GM12874 (cell line): ENCODE measurements around the gene ENO2.

Source experiments
- CTCF ChIP-seq: IDR thresholded peaks from 2 replicates; pipeline ENCODE4 v1.5.1; 2011; ENCODE audit warnings: low read depth, mild to moderate bottlenecking, control low read depth, low read length, moderate library complexity; ENCODE audit not compliant: insufficient read depth

The ENO2 gene

DNA sequence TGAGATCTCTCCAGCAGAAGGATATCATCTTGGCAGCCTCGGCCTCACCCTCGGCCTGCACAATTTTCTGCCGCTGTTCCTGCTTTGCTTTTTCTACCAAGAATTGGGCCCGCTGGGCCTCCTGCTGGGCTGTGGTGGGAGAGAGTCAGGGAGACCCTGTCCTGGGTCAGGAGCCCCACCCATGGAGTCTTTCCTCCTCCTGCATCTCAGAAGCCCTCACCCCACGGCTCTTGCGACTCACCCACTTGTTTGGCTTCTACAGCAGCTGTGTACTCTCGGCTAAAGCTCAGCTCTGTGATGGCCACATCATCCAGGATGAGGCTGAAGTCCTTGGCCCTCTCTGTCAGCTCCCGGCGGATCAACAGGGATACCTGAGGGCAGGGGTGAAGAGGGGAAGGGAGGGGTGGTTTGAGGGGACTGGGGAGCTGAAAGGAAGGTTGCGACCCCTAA is 53.3 kb downstream of the ENO2 start:
- TF ChIP-seq CTCF = no peak

- no peak for TF ChIP-seq CTCF
Observed at GRCh38 chr12:6968426-6968825, 54.0 kb downstream of the ENO2 start.

DNA sequence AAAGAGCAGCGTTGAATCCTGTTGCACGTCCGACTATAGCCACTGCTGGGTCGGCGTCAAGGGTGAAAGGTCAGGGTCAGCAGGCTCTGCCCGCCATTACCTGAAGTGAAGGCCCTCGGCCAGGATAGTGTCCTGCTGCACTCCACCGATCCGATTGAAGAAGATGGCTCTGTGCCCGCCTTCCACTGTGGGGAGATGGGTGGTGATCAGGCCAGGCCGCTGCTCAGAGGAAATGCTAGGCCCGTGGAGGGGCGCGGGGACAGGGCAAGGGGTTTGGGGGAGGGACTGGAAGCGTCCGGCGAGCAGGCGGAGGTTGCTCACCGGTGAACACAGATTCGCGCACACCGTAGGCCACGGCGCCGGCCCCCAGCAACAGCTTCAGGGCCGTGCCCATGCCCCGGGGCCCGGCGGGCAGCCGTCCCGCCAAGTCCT is 55.7 kb downstream of the ENO2 start:
- TF ChIP-seq CTCF = no peak
